Left ventricle myocardium inferior (tissue), 1 donor: ENCODE results near the gene PTPRJ. TPM values are rescaled to one million over a fixed set of nuclear protein-coding genes. Genes with fewer than 3 reads are reported as not detected.

Experiments
- DNase-seq: peaks from one replicate; pipeline ENCODE4 v3.0.0-alpha.2; 2020
- H3K27ac ChIP-seq: fragments of 200-600 bp; replicated peaks from 2 replicates; pipeline ENCODE4 v1.8.0; 2021
- H3K27me3 ChIP-seq: fragments of 200-600 bp; 2 replicates; pipeline ENCODE4 v1.8.0; 2021; ENCODE audit warnings: low read depth
- H3K36me3 ChIP-seq: fragments of 200-600 bp; 2 replicates; pipeline ENCODE4 v1.8.0; 2021
- H3K4me1 ChIP-seq: fragments of 200-600 bp; 2 replicates; pipeline ENCODE4 v1.8.0; 2021
- H3K4me3 ChIP-seq: fragments of 200-600 bp; 2 replicates; pipeline ENCODE4 v1.8.0; 2021; ENCODE audit warnings: mild to moderate bottlenecking, moderate library complexity
- H3K9me3 ChIP-seq: fragments of 200-600 bp; replicated peaks from 2 replicates; pipeline ENCODE4 v1.8.0; 2021
- CTCF ChIP-seq: fragments of 200-600 bp; IDR thresholded peaks from 2 replicates; pipeline ENCODE4 v1.8.0; 2021; ENCODE audit warnings: antibody characterized with exemption, mild to moderate bottlenecking, borderline replicate concordance
- intact Hi-C: fragments of 100-400 bp; cut with micrococcal nuclease; formaldehyde crosslinking; loops from one replicate; pipeline ENCODE4 v1.11.0; 2022
- total RNA-seq: library from RNA; stranded (reverse); fragmentation: NEBNext Ultra II Directional; extraction: Animal tissue kit (Norgen Biotek cat#: 25700); gene quantifications from one replicate; pipeline ENCODE4 v1.2.1, GENCODE V29; 2021
- donor health status: DM: no; HTN: yes; CAD: no; lungs with severe emphysema.

Gene PTPRJ
- total RNA-seq, 1 donor from 2014 or later = 6.8 TPM

GRCh38 chr11:48066881-48067800 lies 86.8 kb downstream of the PTPRJ start:
- TF ChIP-seq CTCF = no peak
- peaks cover 26% of the 10 kb centered on the region for H3K4me1 ChIP-seq
- no peaks in the 10 kb centered on the region for H3K9me3 ChIP-seq
- intact Hi-C loops = no loop called here
- peak overlapping the region; percentile 31 for H3K27ac ChIP-seq
- no peak for DNase-seq
- no peak overlapping the region for H3K4me3 ChIP-seq
- H3K27me3 ChIP-seq = no peaks in the 10 kb centered on the region
- no peaks in the 10 kb centered on the region for H3K36me3 ChIP-seq

GRCh38 chr11:48073031-48073861 lies 92.9 kb downstream of the PTPRJ start:
- Histone ChIP-seq H3K4me1 (no peaks in the 10 kb centered on the region), H3K27ac (no peak overlapping the region), H3K9me3 (no peaks in the 10 kb centered on the region), H3K27me3 (no peaks in the 10 kb centered on the region), H3K36me3 (no peaks in the 10 kb centered on the region), H3K4me3 (no peak overlapping the region)
- intact Hi-C loops = no loop called here
- no peak for TF ChIP-seq CTCF
- DNase-seq = no peak

- no peak overlapping the region for H3K4me3 ChIP-seq
- intact Hi-C loops = no loop called here
- DNase-seq = no peak
- H3K27ac ChIP-seq = no peak overlapping the region
- no peaks in the 10 kb centered on the region for H3K9me3 ChIP-seq
- H3K4me1 ChIP-seq = no peaks in the 10 kb centered on the region
- TF ChIP-seq CTCF = no peak
- H3K27me3 ChIP-seq = no peaks in the 10 kb centered on the region
- no peaks in the 10 kb centered on the region for H3K36me3 ChIP-seq
Measured at GRCh38 chr11:48074425-48075181, 94.2 kb downstream of the PTPRJ start.

- Histone ChIP-seq H3K27me3 (no peaks in the 10 kb centered on the region), H3K36me3 (no peaks in the 10 kb centered on the region), H3K27ac (no peak overlapping the region), H3K4me3 (no peak overlapping the region), H3K4me1 (peaks cover 8% of the 10 kb centered on the region), H3K9me3 (no peaks in the 10 kb centered on the region)
- intact Hi-C loops = no loop called here
- TF ChIP-seq CTCF = no peak
- DNase-seq = no peak
Measured at GRCh38 chr11:48075637-48076036, 95.3 kb downstream of the PTPRJ start.

- H3K27me3 ChIP-seq = no peaks in the 10 kb centered on the region
- no peak for DNase-seq
- H3K27ac ChIP-seq = no peak overlapping the region
- no peaks in the 10 kb centered on the region for H3K36me3 ChIP-seq
- H3K9me3 ChIP-seq = no peaks in the 10 kb centered on the region
- no peak for TF ChIP-seq CTCF
- intact Hi-C loops = no loop called here
- H3K4me3 ChIP-seq = no peak overlapping the region
- H3K4me1 ChIP-seq = peaks cover 22% of the 10 kb centered on the region
Measured at GRCh38 chr11:48077251-48077650, 96.9 kb downstream of the PTPRJ start.
